Natural killer cell (primary cell): ENCODE data around the gene BAG3. TPM values are rescaled to one million over a fixed set of nuclear protein-coding genes. Genes with fewer than 3 reads are reported as not detected.

ENCODE experiments used
- ATAC-seq, 3 donors: fragments of 150-1000 bp in 2 of 3; fragments of 200-7000 bp in 1 of 3; cut with Tn5 transposase; 1 replicate in 1 of 3; 2 replicates in 2 of 3; pipeline ENCODE4 v1.10.0; 2021; ENCODE audit warnings: mild to moderate bottlenecking in 2 of 3, moderate library complexity in 2 of 3
- DNase-seq, 2 donors: peaks; one replicate each; pipeline versions ENCODE4 v3.0.0 to v3.0.0-alpha.2; 2013 to 2021; ENCODE audit warnings: mixed read lengths in 1 of 2
- H3K27ac ChIP-seq: one replicate; pipeline ENCODE4 v1.5.1; 2013; ENCODE audit warnings: mild to moderate bottlenecking, low read length
- H3K27me3 ChIP-seq: one replicate; pipeline ENCODE4 v1.6.1; 2013; ENCODE audit warnings: low read length; ENCODE audit not compliant: control insufficient read depth, insufficient read depth
- H3K36me3 ChIP-seq: one replicate; pipeline ENCODE4 v1.6.1; 2013; ENCODE audit warnings: low read length; ENCODE audit not compliant: control insufficient read depth, insufficient read depth
- H3K4me1 ChIP-seq: one replicate; pipeline ENCODE4 v1.6.1; 2013; ENCODE audit warnings: low read length; ENCODE audit not compliant: control insufficient read depth, insufficient read depth
- H3K4me3 ChIP-seq: one replicate; pipeline ENCODE4 v1.5.1; 2013; ENCODE audit warnings: low read length
- H3K9me3 ChIP-seq: one replicate; pipeline ENCODE4 v1.6.1; 2013; ENCODE audit warnings: low read length; ENCODE audit not compliant: control insufficient read depth, insufficient read depth
- H3K27ac Mint-ChIP-seq, 2 donors: one replicate each; pipeline ENCODE4 v1.8.0; 2022; ENCODE audit warnings: mild to moderate bottlenecking in 2 of 2, mixed read lengths in 2 of 2, moderate library complexity in 1 of 2
- H3K27me3 Mint-ChIP-seq, 2 donors: one replicate each; pipeline ENCODE4 v1.8.0; 2022; ENCODE audit warnings: low read depth in 2 of 2, mixed read lengths in 2 of 2
- H3K36me3 Mint-ChIP-seq: one replicate; pipeline ENCODE4 v1.8.0; 2022; ENCODE audit warnings: mixed read lengths
- H3K4me1 Mint-ChIP-seq, 2 donors: one replicate each; pipeline ENCODE4 v1.8.0; 2022; ENCODE audit warnings: mixed read lengths in 2 of 2
- H3K4me3 Mint-ChIP-seq: one replicate; pipeline ENCODE4 v1.8.0; 2022; ENCODE audit warnings: mild to moderate bottlenecking, moderate library complexity, mixed read lengths
- H3K9me3 Mint-ChIP-seq, 2 donors: one replicate each; pipeline ENCODE4 v1.8.0; 2022; ENCODE audit warnings: mixed read lengths in 2 of 2
- CTCF ChIP-seq: fragments of 200-600 bp; IDR thresholded peaks from one replicate; pipeline ENCODE4 v1.8.0; 2022; ENCODE audit warnings: antibody characterized with exemption
- WGBS: methylation state at CpG from one replicate; pipeline ENCODE4 v1.1.7; 2013; ENCODE audit warnings: missing lambda C conversion rate; ENCODE audit not compliant: insufficient coverage; 5-methylcytosine and 5-hydroxymethylcytosine counted together
- intact Hi-C: fragments of 100-400 bp; cut with micrococcal nuclease; formaldehyde crosslinking; loops from one replicate; pipeline ENCODE4 v1.14.2; 2022
- total RNA-seq, 4 donors: library from RNA; stranded (reverse); fragments of 120-200 nt in 1 of 4; gene quantifications; one replicate each; pipeline versions ENCODE4 v1.2.3 to v1.2.4, GENCODE V29; 2013 to 2022

BAG3 gene
- total RNA-seq, 3 donors from 2014 or later (not counting 1 experiment from before 2014, with no cell fraction given), result 7.6 to 9.7 (median 8.3) TPM

- H3K4me1 Mint-ChIP-seq, result no peaks in the 10 kb centered on the region
- Histone ChIP-seq H3K36me3 (no peaks in the 10 kb centered on the region), H3K27ac (no peak overlapping the region), H3K9me3 (no peaks in the 10 kb centered on the region), H3K4me3 (no peak overlapping the region), H3K27me3 (no peaks in the 10 kb centered on the region), H3K4me1 (no peaks in the 10 kb centered on the region)
- no peaks in the 10 kb centered on the region for H3K27me3 Mint-ChIP-seq
- no peak overlapping the region for H3K4me3 Mint-ChIP-seq
- DNase-seq, result no peak
- no peak for ATAC-seq
- intact Hi-C loops, result no loop called here
- H3K27ac Mint-ChIP-seq, result no peak overlapping the region
- TF ChIP-seq CTCF, result no peak
- no peaks in the 10 kb centered on the region for H3K9me3 Mint-ChIP-seq
- WGBS, result no CpG with 5 or more reads among the region's 2 CpGs
- H3K36me3 Mint-ChIP-seq, result no peaks in the 10 kb centered on the region
Measured at GRCh38 chr10:119714484-119714816, 63.3 kb downstream of the BAG3 start.

GRCh38 chr10:119715628-119716505 lies 64.7 kb downstream of the BAG3 start:
- TF ChIP-seq CTCF, result no peak
- Histone ChIP-seq H3K27me3 (no peaks in the 10 kb centered on the region), H3K4me3 (no peak overlapping the region), H3K4me1 (no peaks in the 10 kb centered on the region), H3K27ac (no peak overlapping the region), H3K9me3 (no peaks in the 10 kb centered on the region), H3K36me3 (no peaks in the 10 kb centered on the region)
- H3K36me3 Mint-ChIP-seq, result no peaks in the 10 kb centered on the region
- DNase-seq (no peak), ATAC-seq (no peak)
- no peaks in the 10 kb centered on the region for H3K27me3 Mint-ChIP-seq
- H3K4me1 Mint-ChIP-seq, result no peaks in the 10 kb centered on the region
- WGBS, result 94% methylated on average over 7 of the region's 8 CpGs
- H3K27ac Mint-ChIP-seq, result no peak overlapping the region
- H3K4me3 Mint-ChIP-seq, result no peak overlapping the region
- intact Hi-C loops, result no loop called here
- H3K9me3 Mint-ChIP-seq, result no peaks in the 10 kb centered on the region

- peaks cover 18% of the 10 kb centered on the region for H3K4me1 ChIP-seq
- WGBS, result 92% methylated on average over 2 of the region's 2 CpGs
- no peaks in the 10 kb centered on the region for H3K36me3 Mint-ChIP-seq
- intact Hi-C loops, result no loop called here
- H3K9me3 Mint-ChIP-seq, result no peaks in the 10 kb centered on the region
- no peak overlapping the region for H3K27ac ChIP-seq
- no peak for DNase-seq
- no peak overlapping the region for H3K4me3 ChIP-seq
- H3K27me3 Mint-ChIP-seq, result no peaks in the 10 kb centered on the region
- no peaks in the 10 kb centered on the region for H3K36me3 ChIP-seq
- H3K4me1 Mint-ChIP-seq, result peaks cover 27% of the 10 kb centered on the region in 2 donors
- H3K9me3 ChIP-seq, result no peaks in the 10 kb centered on the region
- H3K27me3 ChIP-seq, result no peaks in the 10 kb centered on the region
- peak overlapping the region; percentile 60 for H3K4me3 Mint-ChIP-seq
- no peak for ATAC-seq
- H3K27ac Mint-ChIP-seq, result peak overlapping the region in 1 of 2 donors; percentile 47
- no peak for TF ChIP-seq CTCF
Measured at GRCh38 chr10:119723161-119723560, 72.0 kb downstream of the BAG3 start.

GRCh38 chr10:119723624-119724023 lies 72.4 kb downstream of the BAG3 start:
- H3K9me3 Mint-ChIP-seq, result no peaks in the 10 kb centered on the region
- DNase-seq (no peak), ATAC-seq (no peak)
- peaks cover 30 to 32% of the 10 kb centered on the region in 2 donors for H3K4me1 Mint-ChIP-seq
- H3K4me1 ChIP-seq, result peaks cover 18% of the 10 kb centered on the region
- H3K36me3 Mint-ChIP-seq, result no peaks in the 10 kb centered on the region
- peak overlapping the region; percentile 60 for H3K4me3 Mint-ChIP-seq
- H3K36me3 ChIP-seq, result no peaks in the 10 kb centered on the region
- H3K27me3 Mint-ChIP-seq, result no peaks in the 10 kb centered on the region
- intact Hi-C loops, result no loop called here
- peak overlapping the region in 1 of 2 donors; percentile 47 for H3K27ac Mint-ChIP-seq
- 87% methylated on average over 3 of the region's 3 CpGs for WGBS
- no peak overlapping the region for H3K4me3 ChIP-seq
- no peak for TF ChIP-seq CTCF
- no peak overlapping the region for H3K27ac ChIP-seq
- H3K27me3 ChIP-seq, result no peaks in the 10 kb centered on the region
- H3K9me3 ChIP-seq, result no peaks in the 10 kb centered on the region
